T-helper 1 cell treated with Interleukin-12 subunit alpha and Interleukin-12 subunit beta and Interleukin-4 antibody, amounts not matched to agents 30 ng/mL and 1 ng/mL, for 36 hours (primary cell): Measurements from ENCODE around the gene GPATCH8. TPM values are rescaled to one million over a fixed set of nuclear protein-coding genes. Genes with fewer than 3 reads are reported as not detected.
"Not testable (repeated sequence)": the region's sequence is repeated elsewhere in the genome, so short reads cannot be mapped to it uniquely, and the experiment has no call there.

Source experiments
- intact Hi-C: fragments of 100-400 bp; cut with micrococcal nuclease; formaldehyde crosslinking; loops from one replicate; pipeline ENCODE4 v1.15.1; 2024
- total RNA-seq: library from RNA; stranded (reverse); gene quantifications from 2 replicates; pipeline ENCODE4 v1.2.3, GENCODE V29; 2022

GPATCH8 gene
- total RNA-seq = 45.4 and 50.8 TPM in 2 replicates

DNA sequence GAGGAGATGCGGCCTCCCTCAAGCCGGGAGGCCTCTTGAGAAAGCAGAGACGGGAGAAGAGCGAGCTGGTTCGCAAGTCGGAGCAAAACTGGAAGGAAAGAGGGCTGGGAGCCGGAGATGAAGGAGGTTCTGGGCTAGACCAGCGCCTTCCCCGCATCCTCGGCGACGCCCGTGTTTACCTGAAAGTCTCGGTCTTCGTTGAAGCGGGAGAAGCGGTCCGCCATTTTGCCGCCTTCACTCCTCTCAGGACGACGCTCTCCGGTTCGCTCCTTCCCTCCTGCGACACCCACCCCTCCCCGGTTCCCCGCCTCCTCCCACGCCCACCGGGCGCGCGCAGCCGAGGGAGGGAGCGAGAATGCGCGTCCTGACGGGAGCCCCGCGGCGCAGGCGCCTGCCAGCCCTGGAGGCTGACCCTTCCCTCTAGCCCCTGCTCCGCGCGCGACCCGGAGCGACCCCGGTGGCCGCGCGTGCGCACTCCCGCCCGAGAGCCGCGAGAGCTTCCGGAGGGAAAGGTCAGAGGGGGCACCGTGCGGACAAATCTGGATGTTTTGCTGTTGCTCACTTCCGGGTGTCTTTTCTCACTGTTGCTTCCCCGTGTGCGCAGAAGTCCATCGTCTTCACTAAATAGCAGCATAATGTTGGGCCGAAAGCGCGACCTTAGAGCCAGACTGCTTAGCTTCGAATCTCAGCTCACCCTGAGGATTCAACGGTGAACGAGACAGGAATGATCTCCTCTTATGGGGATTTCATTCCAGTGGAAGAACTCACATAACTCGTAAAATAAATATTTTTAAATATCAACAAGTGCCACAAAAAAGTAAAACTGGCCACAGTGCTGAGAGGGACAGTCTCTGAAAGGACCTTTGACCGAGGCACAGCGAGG, at the start of gene GPATCH8:
Gene GPATCH8, minus strand, starts transcription at position 260 of the 883 bp plus-strand sequence. Its CDS starts 36 bp downstream, at position 224.
- intact Hi-C loops = loop anchor here (1.0 to 5.0 kb wide), 10 partner anchors 119 to 657 kb away; partner anchors contain the start of genes CCDC43, DBF4B, GRN and HDAC5

DNA sequence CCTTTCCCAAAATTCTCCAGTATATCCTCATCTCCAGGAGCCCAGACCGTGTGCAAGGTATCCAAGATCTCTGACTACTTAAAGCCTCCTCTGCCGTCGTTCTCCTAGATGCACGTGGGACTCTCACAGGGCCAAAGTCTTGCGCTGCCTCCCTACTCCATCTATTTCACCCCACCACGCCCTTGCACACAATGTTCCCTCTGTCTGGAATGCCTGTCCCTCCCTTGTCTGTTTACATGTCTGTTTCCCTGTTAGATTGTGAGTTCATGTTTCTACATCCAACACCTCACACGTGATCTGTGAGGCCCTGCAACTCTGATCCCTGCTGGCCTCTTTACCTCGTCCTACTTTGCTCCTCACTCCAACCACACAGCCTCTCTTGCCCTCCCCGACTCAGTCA, 49.2 kb upstream of the GPATCH8 start:
- intact Hi-C loops = no loop called here

DNA sequence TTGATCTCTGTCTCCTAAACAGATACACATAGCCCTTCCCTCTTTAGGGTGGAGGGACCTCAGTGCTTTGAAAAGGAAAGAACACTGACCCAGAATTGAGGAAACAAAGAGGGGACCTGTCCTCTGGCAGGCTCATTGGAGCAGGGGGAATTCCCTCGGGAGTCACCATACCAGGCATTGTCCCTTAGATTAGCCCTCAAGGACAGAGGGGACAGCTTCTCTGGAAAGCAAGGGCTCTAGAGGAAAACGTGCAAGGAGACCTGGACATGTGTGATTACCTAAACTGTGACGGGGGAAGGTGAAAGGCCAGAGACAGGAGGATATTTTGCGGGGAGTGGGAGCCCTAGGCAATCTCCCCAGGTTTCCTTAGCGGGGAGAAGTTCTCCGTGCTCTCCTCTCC, 46.5 kb upstream of the GPATCH8 start:
- intact Hi-C loops = no loop called here

DNA sequence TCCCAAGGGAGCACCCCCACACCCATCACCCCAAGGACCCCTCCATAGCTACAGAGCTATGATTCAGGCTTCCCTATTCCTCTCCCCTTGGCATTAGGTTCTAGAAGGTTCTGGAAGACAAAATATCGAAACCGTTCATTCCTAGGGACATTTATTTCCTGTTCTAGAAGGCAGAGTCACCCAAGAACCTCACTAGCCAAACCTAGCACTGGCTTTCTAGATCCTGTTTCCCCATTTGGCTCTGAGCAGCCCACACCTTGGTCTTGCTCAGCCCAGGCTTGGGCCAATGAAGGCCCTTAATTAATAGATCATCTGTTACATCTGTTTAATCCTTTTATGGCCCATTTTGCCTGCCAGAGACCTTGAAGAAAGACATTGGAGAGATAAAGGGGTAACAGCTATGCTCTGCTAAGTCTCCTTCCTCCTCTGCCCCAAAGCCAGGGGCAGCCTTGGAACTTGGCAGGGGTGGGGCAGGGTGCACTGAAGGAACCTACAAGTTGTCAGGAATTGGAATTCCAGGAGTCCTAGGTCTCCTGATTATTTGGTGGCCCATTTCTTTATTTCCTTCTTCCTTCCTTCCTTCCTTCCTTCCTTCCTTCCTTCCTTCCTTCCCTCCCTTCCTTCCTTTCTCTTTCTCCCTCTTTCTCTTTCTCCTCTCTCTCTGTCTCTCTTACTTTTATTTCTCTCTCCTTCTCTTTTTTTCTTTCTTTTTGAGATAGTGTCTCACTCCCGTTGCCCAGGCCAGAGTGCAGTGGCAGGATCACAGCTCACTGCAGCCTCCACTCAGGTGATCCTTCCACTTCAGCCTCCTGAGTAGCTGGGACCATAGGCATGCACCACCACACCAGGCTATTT, 45.4 kb upstream of the GPATCH8 start:
- intact Hi-C loops = no loop called here

DNA sequence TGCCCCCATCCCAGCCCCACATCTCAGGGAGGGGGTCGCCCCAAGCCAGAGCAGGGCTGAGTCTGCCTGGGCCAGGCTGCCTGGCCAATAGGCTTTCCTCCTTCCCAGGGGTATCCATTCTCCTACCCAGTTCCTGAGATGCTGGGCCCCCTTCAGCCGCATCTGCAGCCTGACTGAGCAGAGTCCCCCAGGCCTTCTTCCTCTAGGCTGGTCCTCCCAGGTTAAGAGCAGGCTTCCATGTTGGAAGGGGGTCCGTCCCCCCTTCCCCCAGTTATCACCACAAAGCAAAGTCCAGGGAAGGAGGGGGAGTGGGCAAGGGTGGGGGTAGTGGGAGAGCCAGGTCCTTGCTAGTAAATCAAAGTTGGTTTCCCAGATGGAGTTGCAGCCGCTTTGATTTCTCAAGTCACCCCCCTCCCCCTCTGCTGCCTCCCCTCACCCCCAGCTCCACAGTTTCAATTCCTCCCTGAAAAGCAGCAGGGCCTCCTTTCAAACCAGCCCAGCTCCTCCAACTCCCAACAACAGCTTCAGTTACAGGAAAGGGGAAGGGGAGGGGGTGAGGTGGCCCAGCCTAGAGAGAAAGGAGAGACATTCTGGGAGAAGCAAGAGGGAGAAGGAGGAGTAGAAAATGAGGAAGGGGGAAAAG, 44.5 kb upstream of the GPATCH8 start:
- intact Hi-C loops = no loop called here

DNA sequence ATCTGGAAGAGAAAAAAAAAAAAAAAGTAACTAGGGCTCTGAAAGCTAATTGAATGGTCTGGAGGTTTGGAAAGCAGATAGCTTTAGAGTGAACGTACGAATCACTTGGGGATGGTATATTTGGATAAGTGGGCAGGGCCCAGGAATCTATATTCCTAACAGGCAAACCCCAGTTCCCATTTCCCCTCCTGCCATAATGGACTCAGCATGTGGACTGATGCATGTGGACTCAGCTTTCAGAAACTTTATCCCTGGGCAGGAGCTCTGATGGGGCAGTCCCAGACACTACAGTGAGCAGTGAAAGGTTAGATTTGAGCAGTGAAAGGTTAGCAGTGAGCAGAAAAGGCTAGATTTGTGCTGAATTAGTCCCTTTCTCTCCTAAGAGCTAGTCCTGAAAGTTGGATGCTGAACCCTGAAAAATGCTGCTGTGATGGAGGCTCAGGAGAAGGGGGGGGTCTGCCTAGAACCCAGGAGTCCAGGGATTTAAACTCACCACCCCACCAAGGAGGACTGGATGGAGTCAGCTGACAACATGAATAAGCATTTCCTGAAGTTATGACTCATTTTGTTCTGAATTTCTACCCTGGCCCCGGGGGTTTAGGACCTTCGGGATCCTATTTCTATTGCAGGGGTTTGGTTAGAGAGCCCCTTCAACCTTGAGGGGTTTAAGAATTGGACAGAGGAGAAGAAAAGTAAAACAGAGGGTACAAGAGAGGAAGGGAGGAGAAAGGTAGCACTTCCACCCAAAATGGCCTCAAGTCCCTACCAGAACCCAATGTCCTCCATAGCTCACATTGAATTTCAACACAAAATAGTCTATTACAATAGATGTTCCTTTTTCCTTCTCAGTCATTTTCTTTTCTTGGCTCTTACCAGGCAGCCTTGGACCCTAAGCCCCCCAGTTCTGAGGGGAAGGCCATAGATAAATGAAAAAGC, 43.7 kb upstream of the GPATCH8 start:
- intact Hi-C loops = no loop called here

DNA sequence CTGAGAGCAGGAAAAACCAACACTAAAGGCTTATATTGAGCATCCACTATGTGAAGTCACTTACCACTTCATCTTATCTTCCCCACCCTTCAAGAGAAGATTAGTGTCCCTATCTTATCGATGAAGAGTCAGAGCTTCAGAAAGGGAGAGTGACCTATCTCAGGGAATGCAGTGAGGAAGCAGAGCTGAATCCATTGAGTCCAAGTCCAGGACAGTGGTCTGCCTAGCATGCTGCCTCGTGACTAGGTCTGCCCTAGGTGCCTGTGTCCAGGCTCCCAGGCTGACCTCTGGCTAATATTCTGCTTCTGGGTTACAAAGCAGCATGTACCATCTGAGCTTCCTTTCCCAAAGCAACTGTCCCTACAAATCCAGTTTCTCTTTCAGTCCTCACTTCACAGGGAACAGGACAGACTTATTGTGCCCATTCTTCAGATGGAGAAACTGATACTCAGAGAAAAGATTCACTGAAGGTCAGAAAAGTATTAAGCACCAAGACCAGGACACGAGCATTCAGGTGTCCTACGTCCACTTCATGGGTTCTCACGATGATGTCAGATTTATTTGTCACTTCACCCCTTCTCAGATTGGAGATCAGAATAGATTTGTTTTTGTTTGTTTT, 40.8 kb upstream of the GPATCH8 start:
- intact Hi-C loops = no loop called here

DNA sequence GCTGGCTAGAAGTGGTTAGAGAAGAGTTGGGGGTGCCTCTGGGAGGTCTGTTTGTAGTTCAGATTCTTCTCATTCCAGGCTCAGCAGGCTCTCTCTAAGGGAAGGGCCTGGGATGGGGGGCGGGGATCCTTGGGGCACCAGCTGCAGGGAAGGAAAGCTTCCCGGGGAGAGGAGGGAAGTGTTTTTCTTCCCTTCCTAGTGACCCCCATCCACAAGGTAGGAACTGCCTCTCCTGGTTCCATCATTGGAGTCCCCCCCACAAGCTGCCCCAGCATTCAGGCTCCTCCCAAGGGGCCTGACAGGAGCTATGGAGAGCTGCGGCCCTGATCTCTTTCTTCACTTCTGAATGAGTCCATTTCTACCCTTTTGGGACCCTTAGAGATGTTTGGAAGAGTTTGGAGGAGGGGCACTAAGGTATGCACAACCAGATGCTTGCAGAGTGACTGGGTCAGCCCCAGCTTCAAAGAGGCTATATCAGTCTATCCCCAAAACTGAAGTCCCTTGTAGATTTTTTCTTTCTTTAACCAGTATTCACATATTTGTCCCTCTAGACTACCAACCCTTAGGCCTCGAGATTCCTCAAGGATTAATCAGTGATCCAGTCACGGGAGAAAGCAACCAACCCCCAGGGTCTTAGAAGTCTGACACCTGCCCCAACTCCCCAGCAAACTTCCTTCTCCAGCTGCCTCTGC, 40.2 kb upstream of the GPATCH8 start:
- intact Hi-C loops = no loop called here

DNA sequence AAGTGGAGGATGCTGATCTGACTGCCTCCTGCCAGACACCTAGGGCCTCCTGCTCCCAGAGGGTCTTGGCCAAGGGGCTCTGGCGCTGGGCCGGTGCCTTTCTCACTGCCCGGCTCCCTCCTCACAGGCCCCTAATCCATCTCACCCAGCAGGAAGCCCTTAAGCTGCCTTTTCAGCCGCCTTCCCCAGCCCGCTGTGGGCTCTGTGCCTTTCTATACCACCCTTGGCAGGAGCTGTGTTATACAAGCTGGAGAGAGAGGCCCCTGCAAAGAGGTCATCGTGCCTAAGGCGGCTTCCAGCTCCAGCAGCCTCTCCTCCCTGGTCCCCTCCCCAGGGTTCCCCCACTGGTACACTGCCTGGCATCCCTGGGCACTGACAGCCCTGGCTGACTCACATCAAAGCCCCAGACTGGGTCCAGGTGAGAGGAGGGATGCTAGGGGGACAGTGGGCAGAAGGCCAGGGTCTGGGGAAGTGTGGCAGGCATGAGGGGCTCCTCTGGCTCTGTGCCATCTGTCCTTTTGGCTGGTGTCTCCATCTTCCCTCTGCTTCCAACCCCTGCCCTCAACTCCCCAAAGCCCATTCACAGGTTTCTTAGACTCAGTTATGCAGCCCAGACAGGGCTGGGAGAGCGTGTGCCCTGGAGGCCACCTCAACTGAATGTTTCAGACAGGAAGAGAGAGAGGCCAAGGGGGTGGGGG, 38.8 kb upstream of the GPATCH8 start:
- intact Hi-C loops = no loop called here

DNA sequence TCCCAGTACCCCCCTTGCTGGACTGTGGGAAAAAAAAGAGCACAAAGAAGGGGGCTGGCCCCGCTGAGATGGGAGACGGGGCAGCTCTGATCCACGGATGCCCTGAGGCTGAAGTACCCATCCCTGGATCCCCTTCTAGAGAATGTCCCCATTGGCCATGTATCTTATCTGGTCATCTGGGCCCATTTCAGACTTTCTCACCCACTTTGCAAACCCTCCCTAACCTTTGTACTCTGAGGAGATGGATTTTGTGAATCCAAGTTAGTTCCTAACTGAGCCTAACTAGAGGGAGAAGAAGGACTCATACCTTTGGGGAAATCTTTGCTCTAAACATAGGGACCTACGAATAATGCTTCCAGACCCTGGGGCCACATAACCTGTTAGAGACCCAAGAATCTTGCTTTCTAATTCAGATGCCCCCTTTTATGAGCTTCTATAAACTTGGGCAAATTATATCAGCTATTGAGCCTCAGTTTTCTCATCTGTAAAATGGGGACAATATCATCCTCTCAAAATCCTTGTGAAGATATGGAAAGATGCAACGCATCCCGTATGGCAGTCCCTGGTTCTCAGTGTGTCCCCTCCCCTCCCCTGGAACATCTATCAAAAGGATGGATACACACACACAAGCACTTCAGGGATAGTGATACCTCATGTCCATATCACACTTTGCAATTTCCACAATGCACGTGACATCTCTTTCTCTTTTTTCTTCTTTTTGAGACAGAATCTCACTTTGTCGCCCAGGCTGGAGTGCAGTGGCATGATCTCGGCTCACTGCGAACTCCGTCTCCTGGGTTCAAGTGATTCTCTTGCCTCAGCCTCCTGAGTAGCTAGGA, 37.3 kb upstream of the GPATCH8 start:
- intact Hi-C loops = no loop called here

DNA sequence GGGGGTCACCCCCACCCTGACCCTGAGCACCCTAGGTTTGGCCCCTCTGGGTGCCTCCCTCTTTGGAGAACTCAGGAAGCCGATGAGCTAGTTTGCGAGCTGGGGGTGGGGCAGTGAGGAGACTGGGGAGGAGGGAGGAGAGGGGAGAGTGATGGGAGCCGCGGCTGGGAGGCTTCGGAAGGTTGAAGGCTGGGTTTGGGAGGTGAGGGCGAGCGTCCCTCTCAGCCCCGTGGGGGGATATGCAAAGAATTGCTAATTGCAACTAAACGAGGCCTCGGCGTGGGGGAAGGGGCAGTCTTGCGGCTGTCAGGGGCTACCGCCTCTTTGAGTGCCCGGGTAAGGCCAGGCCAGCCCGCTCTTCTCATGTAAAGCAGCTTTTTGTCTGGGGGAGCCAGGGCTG, 36.5 kb upstream of the GPATCH8 start:
- intact Hi-C loops = no loop called here

DNA sequence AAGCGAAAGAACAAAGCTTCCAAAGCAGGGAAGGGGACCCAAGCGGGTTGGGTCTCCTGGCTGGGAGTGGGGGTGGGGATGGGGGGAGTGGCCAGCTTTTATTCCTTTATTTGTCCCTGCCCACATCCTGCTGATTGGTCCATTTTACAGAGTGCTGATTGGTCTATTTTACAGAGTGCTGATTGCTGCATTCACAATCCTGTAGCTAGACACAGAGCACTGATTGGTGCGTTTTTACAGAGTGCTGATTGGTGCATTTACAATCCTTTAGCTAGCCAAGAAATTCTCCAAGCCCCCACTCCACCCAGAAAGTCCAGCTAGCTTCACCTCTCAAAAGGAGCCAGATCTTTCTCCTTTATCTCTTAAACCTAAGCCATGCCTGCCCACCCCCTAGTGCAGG, 34.7 kb upstream of the GPATCH8 start:
- intact Hi-C loops = not testable (repeated sequence)

DNA sequence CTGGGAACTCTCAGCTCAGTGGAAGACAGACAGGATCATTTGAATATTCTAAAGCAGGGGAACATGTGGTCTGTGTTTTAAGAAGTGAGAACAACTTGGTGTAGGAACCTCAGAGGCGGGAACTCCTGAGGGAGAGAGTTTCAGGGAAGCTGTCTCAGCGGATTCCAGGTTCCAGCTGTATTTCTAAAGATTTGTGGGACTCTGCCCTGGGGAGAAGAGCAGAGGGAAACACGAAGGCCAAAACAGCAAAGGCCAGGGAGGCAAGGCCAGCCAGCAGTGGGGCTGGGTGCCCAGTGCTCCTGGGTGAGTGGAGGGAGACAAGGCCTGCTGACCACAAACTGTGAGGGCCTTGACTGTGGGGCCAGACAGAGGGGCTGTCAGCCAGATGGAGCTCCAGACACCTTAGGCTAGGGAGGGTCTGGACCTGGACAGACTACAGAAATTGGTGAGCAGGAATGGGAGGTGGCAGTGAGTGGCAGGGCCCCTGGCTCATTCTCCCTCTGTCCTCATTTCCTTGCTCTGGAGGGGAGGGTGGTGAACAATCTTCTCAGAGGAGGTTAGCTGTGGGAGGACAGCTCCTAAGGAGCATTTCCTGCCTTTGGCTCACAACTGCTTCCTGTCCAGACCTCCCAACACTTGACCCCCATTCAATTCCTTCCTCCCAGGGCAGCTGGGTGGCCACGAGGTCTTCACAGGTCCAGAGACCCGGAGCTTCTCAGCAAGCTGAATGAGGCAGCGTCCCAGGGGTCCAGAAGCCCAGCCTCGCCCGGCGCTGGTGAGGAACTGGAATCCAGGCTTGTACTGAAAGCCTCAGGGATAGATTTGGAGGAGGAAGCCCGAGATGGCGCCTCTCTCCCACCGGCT, 33.1 kb upstream of the GPATCH8 start:
- intact Hi-C loops = no loop called here

DNA sequence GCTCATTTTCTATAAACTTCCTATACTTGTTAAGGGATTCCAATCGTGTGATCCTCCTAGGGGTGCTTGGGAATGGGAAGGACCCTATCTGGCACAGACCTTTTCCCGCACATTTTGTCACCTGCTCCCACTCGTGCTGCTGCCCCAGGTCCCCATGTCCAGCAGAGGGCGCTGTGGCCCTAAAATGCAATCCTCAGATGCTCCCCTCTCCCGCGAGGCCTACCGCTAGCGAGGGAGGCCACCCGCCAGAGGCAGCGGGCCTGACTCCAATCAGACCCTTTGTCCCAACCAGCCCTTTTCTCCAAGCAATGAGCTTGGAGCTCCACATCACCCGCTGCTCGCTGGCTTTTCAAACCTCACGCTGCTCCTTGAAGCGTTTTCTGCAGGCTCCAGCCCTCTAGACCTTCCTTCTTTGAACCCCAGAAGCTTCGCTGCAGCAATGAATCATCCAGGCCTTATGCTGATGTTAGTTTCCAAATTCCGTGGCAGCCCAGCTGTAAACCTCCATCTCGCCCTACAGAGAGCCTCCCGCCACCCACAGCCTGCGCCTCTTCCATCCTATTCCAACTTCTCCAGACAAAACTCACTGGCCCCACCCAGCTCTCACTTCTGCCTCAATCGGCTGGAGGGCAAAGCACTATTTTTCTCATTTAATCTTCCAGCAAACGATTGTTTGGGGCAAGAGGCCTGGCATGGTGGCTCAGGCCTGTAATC, 30.5 kb upstream of the GPATCH8 start:
- intact Hi-C loops = loop anchor here (1.0 to 5.0 kb wide), 3 partner anchors 104 to 139 kb away; partner anchors contain the start of gene MEIOC

DNA sequence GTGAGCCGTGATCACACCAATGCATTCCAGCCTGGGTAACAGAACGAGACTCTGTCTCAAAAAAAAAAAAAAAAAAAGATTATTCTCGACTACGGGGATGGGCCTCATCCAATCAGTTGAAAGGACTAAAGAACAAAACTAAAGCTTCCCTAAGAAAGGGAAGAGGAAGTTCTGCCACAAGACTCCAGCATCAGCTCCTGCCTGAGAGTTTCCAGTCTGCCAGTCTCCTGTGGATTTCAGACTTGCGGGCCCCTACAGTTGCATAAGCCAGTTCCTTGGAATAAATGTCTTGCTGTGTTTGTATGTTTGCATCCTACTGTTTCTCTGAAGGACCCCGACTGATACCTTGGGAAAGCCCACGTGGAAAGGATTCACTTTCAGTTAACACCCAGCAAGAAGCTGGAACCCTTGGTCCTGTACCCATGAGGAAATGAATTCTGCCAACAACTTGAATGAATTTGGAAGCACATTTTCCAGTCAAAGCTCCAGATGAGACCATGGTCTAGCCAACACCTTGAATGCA, 27.8 kb upstream of the GPATCH8 start:
- intact Hi-C loops = loop anchor here (5.0 kb wide), 2 partner anchors 106 to 126 kb away; partner anchors contain the start of gene MEIOC

DNA sequence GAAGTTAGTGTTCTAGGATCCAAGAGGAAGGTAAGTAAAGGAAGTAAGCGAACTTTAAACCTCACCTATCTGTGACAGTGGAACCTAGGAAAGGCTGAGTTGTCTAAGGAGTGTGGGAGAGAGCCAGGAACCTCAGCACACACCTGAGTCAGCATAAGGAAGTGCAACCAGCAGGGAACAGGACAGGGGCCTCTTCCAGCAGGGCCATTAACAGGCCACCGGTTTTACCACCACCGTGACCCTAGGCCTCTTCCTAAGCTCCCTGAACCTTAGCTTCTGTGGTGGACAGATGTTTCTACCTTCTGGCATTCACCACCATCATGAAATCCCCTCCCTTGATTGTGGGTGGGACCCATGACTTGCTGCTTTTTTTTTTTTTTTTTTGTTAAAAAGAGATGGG, 26.7 kb upstream of the GPATCH8 start:
- intact Hi-C loops = loop anchor here (5.0 kb wide), 2 partner anchors 107 to 127 kb away; partner anchors contain the start of gene MEIOC
